HepG2 (cell line): ENCODE results near the gene UQCRC2. TPM values are rescaled to one million over a fixed set of nuclear protein-coding genes. Genes with fewer than 3 reads are reported as not detected.

Source experiments
- DR1 ChIP-seq: sonication (generic); formaldehyde crosslinking; IDR thresholded peaks from 2 replicates; pipeline ENCODE4 v1.8.0; 2021; ENCODE audit warnings: mild to moderate bottlenecking, missing genetic modification reagents, inconsistent platforms
- EEA1 ChIP-seq: sonication (generic); formaldehyde crosslinking; IDR thresholded peaks from 2 replicates; pipeline ENCODE4 v1.5.1; 2020; ENCODE audit warnings: mild to moderate bottlenecking, missing genetic modification reagents, borderline replicate concordance
- EHMT2 ChIP-seq: fragments of 200-600 bp; sonication (generic); IDR thresholded peaks from 2 replicates; pipeline ENCODE4 v1.7.0; 2017; ENCODE audit warnings: antibody characterized with exemption, low read depth, low read length, borderline replicate concordance
- MATR3 ChIP-seq: sonication (generic); formaldehyde crosslinking; IDR thresholded peaks from 2 replicates; pipeline ENCODE4 v1.4.0; 2020; ENCODE audit warnings: missing genetic modification reagents
- MXD4 ChIP-seq: IDR thresholded peaks from 2 replicates; pipeline ENCODE4 v1.6.1; 2016; ENCODE audit warnings: mild to moderate bottlenecking, missing biosample characterization, missing genetic modification reagents
- NCOR1 ChIP-seq: fragments of 200-600 bp; sonication (generic); IDR thresholded peaks from 2 replicates; pipeline ENCODE4 v1.7.0; 2017; ENCODE audit warnings: antibody characterized with exemption, low read length, borderline replicate concordance
- REXO4 ChIP-seq: sonication (generic); formaldehyde crosslinking; IDR thresholded peaks from 2 replicates; pipeline ENCODE4 v1.8.0; 2022; ENCODE audit warnings: missing genetic modification reagents, mild to moderate bottlenecking, borderline replicate concordance
- SIN3A ChIP-seq: IDR thresholded peaks from 2 replicates; pipeline ENCODE4 v1.6.1; 2011; ENCODE audit warnings: low read depth, mild to moderate bottlenecking, control low read depth, low read length, borderline replicate concordance
- SKI ChIP-seq: fragments of 450-650 bp; IDR thresholded peaks from one replicate; pipeline ENCODE4 v1.6.1; 2018; ENCODE audit warnings: mild to moderate bottlenecking; ENCODE audit not compliant: partially characterized antibody
- SMYD3 ChIP-seq: sonication (generic); formaldehyde crosslinking; IDR thresholded peaks from 2 replicates; pipeline ENCODE4 v1.8.1; 2023; ENCODE audit warnings: mild to moderate bottlenecking, missing genetic modification reagents
- ZNF564 ChIP-seq: sonication (generic); formaldehyde crosslinking; IDR thresholded peaks from 2 replicates; pipeline ENCODE4 v1.8.1; 2023; ENCODE audit warnings: mild to moderate bottlenecking, missing genetic modification reagents
- ZNF569 ChIP-seq: sonication (generic); formaldehyde crosslinking; IDR thresholded peaks from 2 replicates; pipeline ENCODE4 v1.5.0; 2020; ENCODE audit warnings: mild to moderate bottlenecking, missing genetic modification reagents, moderate library complexity, borderline replicate concordance
- ZNF652 ChIP-seq: IDR thresholded peaks from 2 replicates; pipeline ENCODE4 v1.6.1; 2016; ENCODE audit warnings: low read depth, borderline replicate concordance
- ZNF670 ChIP-seq: sonication (generic); formaldehyde crosslinking; IDR thresholded peaks from 2 replicates; pipeline ENCODE4 v1.8.0; 2022; ENCODE audit warnings: mild to moderate bottlenecking, missing genetic modification reagents, borderline replicate concordance
- polyA plus RNA-seq, 8 experiments: library from polyadenylated mRNA; depleted of rRNA in 3 of 8; stranded (reverse) in 7 of 8; unstranded in 1 of 8; fragments of >200 nt; fragmentation: Illumina TruSeq in 4 of 8; extraction: Trizol in 4 of 8; gene quantifications; 2 replicates each; pipeline versions ENCODE4 v1.2.1 to v1.2.3, GENCODE V29; 2011 to 2016; ENCODE audit warnings: low read depth in 4 of 8, missing spikeins in 1 of 8, mixed read lengths in 1 of 8; ENCODE audit not compliant: insufficient read depth in 1 of 8
- total RNA-seq, 5 experiments: library from RNA; depleted of rRNA; stranded (reverse); fragments of >200 nt; fragmentation: Illumina TruSeq; extraction: Trizol; gene quantifications; 2 replicates each; pipeline ENCODE4 v1.2.3, GENCODE V29; 2016; ENCODE audit warnings: low read depth in 1 of 5
- TF ChIP-seq, protein P1 (sequence below): sonication (generic); formaldehyde crosslinking; IDR thresholded peaks from 2 replicates; pipeline ENCODE4 v1.5.0; 2020; ENCODE audit warnings: mild to moderate bottlenecking, low read depth, missing genetic modification reagents, borderline replicate concordance
- TF ChIP-seq, protein P2 (sequence below): sonication (generic); formaldehyde crosslinking; IDR thresholded peaks from 2 replicates; pipeline ENCODE4; 2020; ENCODE audit warnings: missing genetic modification reagents, mild to moderate bottlenecking, borderline replicate concordance
- TF ChIP-seq, protein P3 (sequence below): sonication (generic); formaldehyde crosslinking; IDR thresholded peaks from 2 replicates; pipeline ENCODE4 v1.4.0; 2020; ENCODE audit warnings: mild to moderate bottlenecking, missing genetic modification reagents
- TF ChIP-seq, protein P4 (sequence below): IDR thresholded peaks from 2 replicates; pipeline ENCODE4 v1.6.1; 2016; ENCODE audit warnings: missing biosample characterization, missing genetic modification reagents, low read depth
- TF ChIP-seq, protein P5 (sequence below): IDR thresholded peaks from 2 replicates; pipeline ENCODE4 v1.6.1; 2016

The UQCRC2 gene
- total and polyA plus RNA-seq, 2 of the 13 experiments (the other 11 are each of a cell fraction or from before 2014, with no cell fraction given) = 442 to 536 TPM

DNA sequence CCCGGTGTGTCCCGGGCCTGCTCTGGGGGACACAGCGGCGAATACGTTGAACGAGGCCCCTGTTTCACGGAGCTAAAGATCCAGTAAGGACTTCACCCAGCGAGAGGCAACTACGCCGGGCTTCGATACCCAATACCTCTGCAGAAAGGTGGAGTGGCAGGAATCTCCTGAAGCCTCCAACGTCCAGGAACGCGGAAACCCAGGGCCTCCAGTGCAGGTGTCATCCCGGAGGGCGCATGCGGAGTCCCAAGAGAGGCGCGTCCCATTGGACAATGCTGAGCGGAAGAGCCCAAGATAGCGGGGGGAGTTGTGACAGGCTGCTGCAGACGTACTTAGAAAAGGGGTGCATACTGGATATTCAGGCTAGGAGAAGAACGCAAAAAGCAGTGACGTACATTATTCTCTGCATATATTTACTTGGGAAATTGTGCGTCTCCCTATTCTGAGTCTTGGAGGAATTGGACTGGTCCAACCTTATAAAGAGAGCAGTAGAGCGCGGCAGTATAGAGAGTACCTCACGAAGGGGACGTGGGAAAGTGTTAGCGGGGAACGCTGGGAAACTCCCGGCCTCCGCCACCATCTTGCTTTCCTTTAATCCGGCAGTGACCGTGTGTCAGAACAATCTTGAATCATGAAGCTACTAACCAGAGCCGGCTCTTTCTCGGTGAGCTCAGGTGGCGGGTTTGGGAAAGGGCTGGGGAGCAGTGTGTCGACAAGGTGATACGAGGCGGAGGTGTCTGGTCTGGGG is at the start of gene UQCRC2 (continued):
- TF ChIP-seq ZNF652 (CRISPR knock-in tag) (peak; percentile 79; the same call in 1 of the 2 replicates), EEA1 (CRISPR knock-in tag) (peak; percentile 84), MXD4 (CRISPR knock-in tag) (peak; percentile 75; the same call in 1 of the 2 replicates), EHMT2 (no peak), MATR3 (no peak), ZNF569 (no peak), ZNF670 (CRISPR knock-in tag) (no peak), SIN3A (no peak; the same call in none of the 2 replicates), NCOR1 (no peak; the same call in 1 of the 2 replicates), REXO4 (no peak), SKI (peak; percentile 32), SMYD3 (no peak; the same call in 1 of the 2 replicates), ZNF564 (CRISPR knock-in tag) (peak; percentile 87; the same call in 1 of the 2 replicates), DR1 (CRISPR knock-in tag) (peak; percentile 90)
- TF ChIP-seq, protein P1, sequence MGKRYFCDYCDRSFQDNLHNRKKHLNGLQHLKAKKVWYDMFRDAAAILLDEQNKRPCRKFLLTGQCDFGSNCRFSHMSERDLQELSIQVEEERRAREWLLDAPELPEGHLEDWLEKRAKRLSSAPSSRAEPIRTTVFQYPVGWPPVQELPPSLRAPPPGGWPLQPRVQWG (CRISPR knock-in tag) = no peak
- TF ChIP-seq, protein P2, sequence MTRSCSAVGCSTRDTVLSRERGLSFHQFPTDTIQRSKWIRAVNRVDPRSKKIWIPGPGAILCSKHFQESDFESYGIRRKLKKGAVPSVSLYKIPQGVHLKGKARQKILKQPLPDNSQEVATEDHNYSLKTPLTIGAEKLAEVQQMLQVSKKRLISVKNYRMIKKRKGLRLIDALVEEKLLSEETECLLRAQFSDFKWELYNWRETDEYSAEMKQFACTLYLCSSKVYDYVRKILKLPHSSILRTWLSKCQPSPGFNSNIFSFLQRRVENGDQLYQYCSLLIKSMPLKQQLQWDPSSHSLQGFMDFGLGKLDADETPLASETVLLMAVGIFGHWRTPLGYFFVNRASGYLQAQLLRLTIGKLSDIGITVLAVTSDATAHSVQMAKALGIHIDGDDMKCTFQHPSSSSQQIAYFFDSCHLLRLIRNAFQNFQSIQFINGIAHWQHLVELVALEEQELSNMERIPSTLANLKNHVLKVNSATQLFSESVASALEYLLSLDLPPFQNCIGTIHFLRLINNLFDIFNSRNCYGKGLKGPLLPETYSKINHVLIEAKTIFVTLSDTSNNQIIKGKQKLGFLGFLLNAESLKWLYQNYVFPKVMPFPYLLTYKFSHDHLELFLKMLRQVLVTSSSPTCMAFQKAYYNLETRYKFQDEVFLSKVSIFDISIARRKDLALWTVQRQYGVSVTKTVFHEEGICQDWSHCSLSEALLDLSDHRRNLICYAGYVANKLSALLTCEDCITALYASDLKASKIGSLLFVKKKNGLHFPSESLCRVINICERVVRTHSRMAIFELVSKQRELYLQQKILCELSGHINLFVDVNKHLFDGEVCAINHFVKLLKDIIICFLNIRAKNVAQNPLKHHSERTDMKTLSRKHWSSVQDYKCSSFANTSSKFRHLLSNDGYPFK (CRISPR knock-in tag) = peak; percentile 100
- TF ChIP-seq, protein P3, sequence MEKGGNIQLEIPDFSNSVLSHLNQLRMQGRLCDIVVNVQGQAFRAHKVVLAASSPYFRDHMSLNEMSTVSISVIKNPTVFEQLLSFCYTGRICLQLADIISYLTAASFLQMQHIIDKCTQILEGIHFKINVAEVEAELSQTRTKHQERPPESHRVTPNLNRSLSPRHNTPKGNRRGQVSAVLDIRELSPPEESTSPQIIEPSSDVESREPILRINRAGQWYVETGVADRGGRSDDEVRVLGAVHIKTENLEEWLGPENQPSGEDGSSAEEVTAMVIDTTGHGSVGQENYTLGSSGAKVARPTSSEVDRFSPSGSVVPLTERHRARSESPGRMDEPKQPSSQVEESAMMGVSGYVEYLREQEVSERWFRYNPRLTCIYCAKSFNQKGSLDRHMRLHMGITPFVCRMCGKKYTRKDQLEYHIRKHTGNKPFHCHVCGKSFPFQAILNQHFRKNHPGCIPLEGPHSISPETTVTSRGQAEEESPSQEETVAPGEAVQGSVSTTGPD (CRISPR knock-in tag) = peak; percentile 82
- TF ChIP-seq, protein P4, sequence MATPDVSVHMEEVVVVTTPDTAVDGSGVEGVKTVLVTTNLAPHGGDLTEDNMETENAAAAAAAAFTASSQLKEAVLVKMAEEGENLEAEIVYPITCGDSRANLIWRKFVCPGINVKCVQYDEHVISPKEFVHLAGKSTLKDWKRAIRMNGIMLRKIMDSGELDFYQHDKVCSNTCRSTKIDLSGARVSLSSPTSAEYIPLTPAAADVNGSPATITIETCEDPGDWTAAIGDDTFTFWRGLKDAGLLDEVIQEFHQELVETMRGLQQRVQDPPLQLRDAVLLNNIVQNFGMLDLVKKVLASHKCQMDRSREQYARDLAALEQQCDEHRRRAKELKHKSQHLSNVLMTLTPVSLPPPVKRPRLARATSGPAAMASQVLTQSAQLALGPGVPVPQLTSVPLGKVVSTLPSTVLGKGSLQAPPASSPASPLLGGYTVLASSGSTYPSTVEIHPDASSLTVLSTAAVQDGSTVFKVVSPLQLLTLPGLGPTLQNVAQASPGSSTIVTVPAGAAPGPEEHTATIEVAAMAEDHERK (CRISPR knock-in tag) = peak; percentile 71
- TF ChIP-seq, protein P5, sequence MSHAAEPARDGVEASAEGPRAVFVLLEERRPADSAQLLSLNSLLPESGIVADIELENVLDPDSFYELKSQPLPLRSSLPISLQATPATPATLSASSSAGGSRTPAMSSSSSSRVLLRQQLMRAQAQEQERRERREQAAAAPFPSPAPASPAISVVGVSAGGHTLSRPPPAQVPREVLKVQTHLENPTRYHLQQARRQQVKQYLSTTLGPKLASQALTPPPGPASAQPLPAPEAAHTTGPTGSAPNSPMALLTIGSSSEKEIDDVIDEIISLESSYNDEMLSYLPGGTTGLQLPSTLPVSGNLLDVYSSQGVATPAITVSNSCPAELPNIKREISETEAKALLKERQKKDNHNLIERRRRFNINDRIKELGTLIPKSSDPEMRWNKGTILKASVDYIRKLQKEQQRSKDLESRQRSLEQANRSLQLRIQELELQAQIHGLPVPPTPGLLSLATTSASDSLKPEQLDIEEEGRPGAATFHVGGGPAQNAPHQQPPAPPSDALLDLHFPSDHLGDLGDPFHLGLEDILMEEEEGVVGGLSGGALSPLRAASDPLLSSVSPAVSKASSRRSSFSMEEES (CRISPR knock-in tag) = no peak; the same call in none of the 2 replicates
